ENCODE results near the gene UGT1A9.

GRCh38 chr2:233791151-233791882, 119.6 kb downstream of the UGT1A9 start:
- TF ChIP-seq POLR2A (IDR thresholded peaks at IDR 0.05; ENCODE audit: low read length) (no peak), GATA1 (IDR thresholded peaks at IDR 0.05; ENCODE audit: low read depth, low read length) (no peak)
